Measurements from ENCODE around the gene C12orf42.
"Not testable (repeated sequence)": the region's sequence is repeated elsewhere in the genome, so short reads cannot be mapped to it uniquely, and the experiment has no call there.

Gene C12orf42

DNA sequence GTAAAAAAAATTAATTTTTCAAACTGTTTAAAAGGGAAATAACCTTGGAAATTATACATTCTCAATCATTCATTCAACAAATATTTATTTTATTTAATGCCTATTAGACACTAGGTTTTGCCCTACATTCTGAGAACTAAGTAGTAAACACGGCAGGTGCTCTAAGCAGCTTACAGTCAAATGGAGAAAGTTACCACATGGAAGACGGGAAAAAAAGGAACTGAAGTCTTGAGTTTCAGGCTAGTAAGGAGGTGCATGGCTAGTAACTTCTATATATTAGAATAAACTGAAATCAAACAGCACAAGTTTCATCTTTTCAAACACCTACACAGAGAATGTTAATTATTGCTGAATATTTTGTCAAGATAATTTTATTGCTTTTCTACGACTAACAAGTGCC is 52.9 kb downstream of the C12orf42 start:
- H3K4me3 ChIP-seq (ENCODE audit: low read depth, low read length), result no peak overlapping the region
- TF ChIP-seq, protein P1, sequence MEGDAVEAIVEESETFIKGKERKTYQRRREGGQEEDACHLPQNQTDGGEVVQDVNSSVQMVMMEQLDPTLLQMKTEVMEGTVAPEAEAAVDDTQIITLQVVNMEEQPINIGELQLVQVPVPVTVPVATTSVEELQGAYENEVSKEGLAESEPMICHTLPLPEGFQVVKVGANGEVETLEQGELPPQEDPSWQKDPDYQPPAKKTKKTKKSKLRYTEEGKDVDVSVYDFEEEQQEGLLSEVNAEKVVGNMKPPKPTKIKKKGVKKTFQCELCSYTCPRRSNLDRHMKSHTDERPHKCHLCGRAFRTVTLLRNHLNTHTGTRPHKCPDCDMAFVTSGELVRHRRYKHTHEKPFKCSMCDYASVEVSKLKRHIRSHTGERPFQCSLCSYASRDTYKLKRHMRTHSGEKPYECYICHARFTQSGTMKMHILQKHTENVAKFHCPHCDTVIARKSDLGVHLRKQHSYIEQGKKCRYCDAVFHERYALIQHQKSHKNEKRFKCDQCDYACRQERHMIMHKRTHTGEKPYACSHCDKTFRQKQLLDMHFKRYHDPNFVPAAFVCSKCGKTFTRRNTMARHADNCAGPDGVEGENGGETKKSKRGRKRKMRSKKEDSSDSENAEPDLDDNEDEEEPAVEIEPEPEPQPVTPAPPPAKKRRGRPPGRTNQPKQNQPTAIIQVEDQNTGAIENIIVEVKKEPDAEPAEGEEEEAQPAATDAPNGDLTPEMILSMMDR (IDR thresholded peaks at IDR 0.05; ENCODE audit: low read depth, low read length), result no peak
- no peaks in the 10 kb centered on the region for H3K36me3 ChIP-seq
- DNase-seq, result no peak
- no peaks in the 10 kb centered on the region for H3K9me3 ChIP-seq
- H3K4me1 ChIP-seq, result no peaks in the 10 kb centered on the region
- no peaks in the 10 kb centered on the region for H3K27me3 ChIP-seq

DNA sequence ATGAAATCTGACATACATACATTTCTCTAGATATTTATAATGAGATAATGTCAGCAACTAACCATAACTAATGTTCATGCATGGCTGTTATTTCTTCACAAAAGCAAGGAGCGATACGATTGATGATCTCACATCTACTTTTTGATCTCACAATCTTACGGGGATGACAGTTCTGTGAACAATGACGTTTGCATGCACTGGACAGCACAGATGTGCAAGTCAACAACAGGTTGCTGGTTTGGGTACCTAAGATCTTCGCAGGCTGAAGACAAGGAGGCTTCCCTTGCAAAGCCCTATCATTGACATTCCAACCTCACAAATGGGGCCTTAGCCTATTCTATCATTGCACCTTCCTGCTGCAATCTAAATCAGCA is 53.6 kb downstream of the C12orf42 start:
- Histone ChIP-seq H3K36me3 (no peaks in the 10 kb centered on the region), H3K9me3 (no peaks in the 10 kb centered on the region), H3K4me3 (ENCODE audit: low read depth, low read length) (no peak overlapping the region), H3K4me1 (no peaks in the 10 kb centered on the region), H3K27me3 (no peaks in the 10 kb centered on the region)
- DNase-seq, result no peak
- TF ChIP-seq, protein P1 (IDR thresholded peaks at IDR 0.05; ENCODE audit: low read depth, low read length), result no peak

DNA sequence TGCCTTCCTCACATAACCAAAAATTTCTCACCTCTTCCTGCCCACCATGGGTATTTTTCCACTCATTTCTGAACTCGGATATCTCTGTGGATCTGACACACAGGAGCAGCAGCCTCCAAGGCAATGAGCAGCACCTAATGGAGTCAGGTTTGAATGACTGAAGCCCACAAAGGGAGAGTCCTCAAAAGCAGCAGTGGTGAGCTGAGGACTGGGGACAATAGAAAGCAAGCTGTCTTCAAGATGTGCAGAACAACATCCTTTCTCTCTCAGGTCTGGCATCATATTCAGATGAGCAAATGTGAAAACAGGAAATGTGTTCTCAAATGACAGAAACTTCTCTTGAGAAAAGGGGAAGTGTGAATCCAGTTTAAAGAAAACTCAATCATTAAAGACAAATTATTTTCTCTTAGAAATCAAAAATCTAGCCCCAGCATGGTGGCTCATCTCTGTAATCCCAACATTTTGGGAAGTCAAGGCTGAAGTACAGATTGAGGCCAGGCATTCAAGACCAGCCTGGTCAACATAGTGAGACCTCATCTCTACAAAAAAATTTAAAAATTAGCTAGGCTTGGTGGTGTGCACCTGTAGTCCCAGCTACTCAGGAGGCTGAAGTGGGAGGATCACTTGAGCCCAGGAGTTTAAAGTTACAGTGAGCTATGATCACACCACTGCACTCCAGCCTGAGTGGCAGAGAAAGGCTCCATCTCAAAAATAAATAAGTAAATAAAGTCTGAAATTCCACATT is 54.2 kb downstream of the C12orf42 start:
- Histone ChIP-seq H3K36me3 (no peaks in the 10 kb centered on the region), H3K4me1 (no peaks in the 10 kb centered on the region), H3K9me3 (no peaks in the 10 kb centered on the region), H3K4me3 (ENCODE audit: low read depth, low read length) (no peak overlapping the region), H3K27me3 (no peaks in the 10 kb centered on the region)
- TF ChIP-seq, protein P1 (IDR thresholded peaks at IDR 0.05; ENCODE audit: low read depth, low read length), result no peak
- DNase-seq, result no peak

DNA sequence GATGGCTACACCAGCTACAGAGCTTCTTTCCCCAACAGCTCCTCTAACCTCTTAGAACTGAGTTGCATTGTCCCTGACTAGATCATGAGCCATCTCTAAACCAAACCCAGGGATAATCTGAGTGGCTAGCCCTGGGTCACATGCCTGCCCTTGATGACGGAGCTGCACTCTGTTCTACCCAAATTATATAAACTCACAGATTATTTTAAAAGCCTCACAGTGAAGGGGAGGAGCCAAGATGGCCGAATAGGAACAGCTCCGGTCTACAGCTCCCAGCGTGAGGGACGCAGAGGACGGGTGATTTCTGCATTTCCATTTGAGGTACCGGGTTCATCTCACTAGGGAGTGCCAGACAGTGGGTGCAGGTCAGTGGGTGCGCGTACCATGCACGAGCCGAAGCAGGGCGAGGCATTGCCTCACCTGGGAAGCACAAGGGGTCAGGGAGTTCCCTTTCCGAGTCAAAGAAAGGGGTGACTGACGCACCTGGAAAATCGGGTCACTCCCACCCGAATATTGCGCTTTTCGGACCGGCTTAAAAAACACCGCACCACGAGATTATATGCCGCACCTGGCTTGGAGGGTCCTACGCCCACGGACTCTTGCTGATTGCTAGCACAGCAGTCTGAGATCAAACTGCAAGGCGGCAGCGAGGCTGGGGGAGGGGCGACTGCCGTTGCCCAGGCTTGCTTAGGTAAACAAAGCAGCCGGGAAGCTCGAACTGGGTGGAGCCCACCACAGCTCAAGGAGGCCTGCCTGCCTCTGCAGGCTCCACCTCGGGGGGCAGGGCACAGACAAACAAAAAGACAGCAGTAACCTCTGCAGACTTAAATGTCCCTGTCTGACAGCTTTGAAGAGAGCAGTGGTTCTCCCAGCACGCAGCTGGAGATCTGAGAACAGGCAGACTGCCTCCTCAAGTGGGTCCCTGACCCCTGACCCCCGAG is 61.3 kb downstream of the C12orf42 start:
- DNase-seq; H3K4me3 ChIP-seq (ENCODE audit: low read depth, low read length); H3K27me3 ChIP-seq; H3K9me3 ChIP-seq; H3K36me3 ChIP-seq; H3K4me1 ChIP-seq: not testable (repeated sequence)

DNA sequence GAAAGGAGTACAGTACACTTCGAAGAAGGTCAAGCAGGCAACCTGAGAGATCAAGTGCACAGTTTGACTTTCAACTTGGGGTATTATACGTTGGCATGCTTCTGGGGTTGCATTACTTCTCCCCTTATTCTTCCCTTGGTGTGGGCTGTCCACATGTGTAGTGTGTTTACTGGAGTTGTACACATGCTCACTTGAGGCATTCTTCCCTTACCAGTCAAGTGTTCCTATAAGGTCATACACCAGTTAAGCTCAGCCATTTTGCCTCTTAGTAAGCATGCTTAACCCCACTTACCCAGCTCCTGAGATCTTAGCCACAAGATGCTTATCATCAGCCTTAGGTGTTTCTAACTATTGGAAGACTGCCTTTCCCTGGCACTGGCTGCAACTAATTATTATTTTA is 63.8 kb downstream of the C12orf42 start:
- no peak for DNase-seq
- H3K27me3 ChIP-seq, result no peaks in the 10 kb centered on the region
- TF ChIP-seq, protein P1 (IDR thresholded peaks at IDR 0.05; ENCODE audit: low read depth, low read length), result no peak
- no peaks in the 10 kb centered on the region for H3K4me1 ChIP-seq
- no peaks in the 10 kb centered on the region for H3K9me3 ChIP-seq
- H3K4me3 ChIP-seq (ENCODE audit: low read depth, low read length), result no peak overlapping the region
- no peaks in the 10 kb centered on the region for H3K36me3 ChIP-seq

DNA sequence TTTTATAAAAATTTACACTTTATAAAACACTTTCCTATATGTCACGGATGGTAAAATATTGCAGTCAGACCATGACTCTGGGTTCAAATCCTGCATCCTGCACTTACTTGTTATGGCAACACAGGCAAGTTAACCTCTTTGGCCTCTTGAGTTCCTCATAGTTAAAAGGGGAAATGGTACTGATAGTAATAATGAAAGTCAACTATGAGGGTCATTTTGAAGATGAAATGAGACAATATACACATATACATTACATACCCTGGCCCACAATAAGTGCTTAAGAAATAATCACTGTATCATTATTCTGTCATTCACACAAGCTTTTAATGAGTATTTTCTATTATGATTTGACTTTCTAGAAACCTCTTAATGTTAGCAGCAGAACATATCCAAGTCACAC is 64.4 kb downstream of the C12orf42 start:
- no peaks in the 10 kb centered on the region for H3K36me3 ChIP-seq
- H3K4me3 ChIP-seq (ENCODE audit: low read depth, low read length), result no peak overlapping the region
- H3K4me1 ChIP-seq, result no peaks in the 10 kb centered on the region
- H3K9me3 ChIP-seq, result no peaks in the 10 kb centered on the region
- H3K27me3 ChIP-seq, result no peaks in the 10 kb centered on the region
- no peak for DNase-seq
- TF ChIP-seq, protein P1 (IDR thresholded peaks at IDR 0.05; ENCODE audit: low read depth, low read length), result no peak

DNA sequence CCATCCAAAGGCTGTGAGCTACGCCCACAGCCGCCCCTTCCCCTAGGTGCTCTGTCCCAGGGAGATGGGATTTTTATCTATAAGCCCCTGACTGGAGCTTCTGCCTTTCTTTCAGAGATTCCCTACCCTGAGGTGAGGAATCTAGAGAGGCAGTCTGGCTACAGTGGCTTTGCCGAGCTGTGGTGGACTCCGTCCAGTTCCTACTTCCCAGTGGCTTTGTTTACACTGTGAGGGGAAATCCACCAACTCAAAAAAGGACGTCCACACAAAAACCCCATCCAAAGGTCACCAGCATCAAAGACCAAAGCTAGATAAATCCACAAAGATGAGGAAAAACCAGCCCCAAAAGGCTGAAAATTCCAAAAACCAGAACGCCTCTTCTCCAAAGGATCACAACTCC is 70.1 kb downstream of the C12orf42 start:
- H3K36me3 ChIP-seq; H3K4me3 ChIP-seq (ENCODE audit: low read depth, low read length); H3K9me3 ChIP-seq; H3K27me3 ChIP-seq; DNase-seq: not testable (repeated sequence)
- H3K4me1 ChIP-seq, result peaks cover 18% of the 10 kb centered on the region

DNA sequence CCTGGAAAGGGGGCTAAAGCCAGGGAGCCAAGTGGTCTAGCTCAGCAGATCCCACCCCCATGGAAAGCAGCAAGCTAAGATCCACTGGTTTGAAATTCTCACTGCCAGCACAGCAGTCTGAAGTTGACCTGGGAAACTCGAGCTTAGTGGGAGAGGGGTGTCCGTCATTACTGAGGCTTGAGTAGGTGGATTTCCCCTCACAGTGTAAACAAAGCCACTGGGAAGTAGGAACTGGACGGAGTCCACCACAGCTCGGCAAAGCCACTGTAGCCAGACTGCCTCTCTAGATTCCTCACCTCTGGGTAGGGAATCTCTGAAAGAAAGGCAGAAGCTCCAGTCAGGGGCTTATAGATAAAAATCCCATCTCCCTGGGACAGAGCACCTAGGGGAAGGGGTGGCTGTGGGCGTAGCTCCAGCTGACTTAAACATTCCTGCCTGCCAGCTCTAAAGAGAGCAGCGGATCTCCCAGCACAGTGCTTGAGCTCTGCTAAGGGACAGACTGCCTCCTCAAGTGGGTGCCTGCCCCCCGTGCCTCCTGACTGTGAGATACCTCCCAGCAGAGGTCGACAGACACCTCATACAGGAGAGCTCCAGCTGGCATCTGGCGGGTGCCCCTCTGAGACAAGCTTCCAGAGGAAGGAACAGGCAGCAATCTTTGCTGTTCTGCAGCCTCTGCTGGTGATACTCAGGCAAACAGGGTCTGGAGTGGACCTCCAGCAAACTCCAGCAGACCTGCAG is 70.8 kb downstream of the C12orf42 start:
- not testable (repeated sequence) for DNase-seq; H3K9me3 ChIP-seq; H3K36me3 ChIP-seq; H3K27me3 ChIP-seq; H3K4me3 ChIP-seq (ENCODE audit: low read depth, low read length)
- peaks cover 18% of the 10 kb centered on the region for H3K4me1 ChIP-seq

Measured in BE2C (cell line).